ENCODE results near the gene NRF1.

NRF1 gene

GRCh38 chr7:129730159-129730558 lies 118.6 kb downstream of the NRF1 start:
- no peak overlapping the region for H3K9ac ChIP-seq (ENCODE audit: low read length)
- H3K36me3 ChIP-seq (ENCODE audit: control insufficient read depth, insufficient read depth, low read length), result no peaks in the 10 kb centered on the region

GRCh38 chr7:129734400-129734799 lies 122.9 kb downstream of the NRF1 start:
- Histone ChIP-seq H3K9me3 (ENCODE audit: control insufficient read depth, low read length) (no peaks in the 10 kb centered on the region), H3K4me1 (ENCODE audit: control insufficient read depth, insufficient read depth, low read length) (peaks cover under 1% of the 10 kb centered on the region), H3K36me3 (ENCODE audit: control insufficient read depth, insufficient read depth, low read length) (no peaks in the 10 kb centered on the region), H3K9ac (ENCODE audit: low read length) (no peak overlapping the region), H3K4me3 (ENCODE audit: low read length) (no peak overlapping the region), H3K27me3 (ENCODE audit: control insufficient read depth, insufficient read depth, low read length) (no peaks in the 10 kb centered on the region)

More at GRCh38 chr7:129730159-129730558, 118.6 kb downstream of the NRF1 start:
- Histone ChIP-seq H3K9me3 (ENCODE audit: control insufficient read depth, low read length) (no peaks in the 10 kb centered on the region), H3K27me3 (ENCODE audit: control insufficient read depth, insufficient read depth, low read length) (no peaks in the 10 kb centered on the region), H3K4me3 (ENCODE audit: low read length) (no peak overlapping the region), H3K4me1 (ENCODE audit: control insufficient read depth, insufficient read depth, low read length) (peaks cover 4% of the 10 kb centered on the region)

GRCh38 chr7:129739427-129739826 lies 127.9 kb downstream of the NRF1 start:
- no peak overlapping the region for H3K4me3 ChIP-seq (ENCODE audit: low read length)
- no peak overlapping the region for H3K9ac ChIP-seq (ENCODE audit: low read length)
- no peaks in the 10 kb centered on the region for H3K27me3 ChIP-seq (ENCODE audit: control insufficient read depth, insufficient read depth, low read length)
- H3K36me3 ChIP-seq (ENCODE audit: control insufficient read depth, insufficient read depth, low read length), result no peaks in the 10 kb centered on the region
- H3K4me1 ChIP-seq (ENCODE audit: control insufficient read depth, insufficient read depth, low read length), result no peaks in the 10 kb centered on the region
- H3K9me3 ChIP-seq (ENCODE audit: control insufficient read depth, low read length), result no peaks in the 10 kb centered on the region

GRCh38 chr7:129740574-129741410 lies 129.3 kb downstream of the NRF1 start:
- Histone ChIP-seq H3K36me3 (ENCODE audit: control insufficient read depth, insufficient read depth, low read length) (no peaks in the 10 kb centered on the region), H3K4me3 (ENCODE audit: low read length) (no peak overlapping the region), H3K27me3 (ENCODE audit: control insufficient read depth, insufficient read depth, low read length) (no peaks in the 10 kb centered on the region), H3K9ac (ENCODE audit: low read length) (no peak overlapping the region), H3K9me3 (ENCODE audit: control insufficient read depth, low read length) (no peaks in the 10 kb centered on the region), H3K4me1 (ENCODE audit: control insufficient read depth, insufficient read depth, low read length) (no peaks in the 10 kb centered on the region)

GRCh38 chr7:129741743-129742213 lies 130.3 kb downstream of the NRF1 start:
- Histone ChIP-seq H3K4me1 (ENCODE audit: control insufficient read depth, insufficient read depth, low read length) (no peaks in the 10 kb centered on the region), H3K36me3 (ENCODE audit: control insufficient read depth, insufficient read depth, low read length) (no peaks in the 10 kb centered on the region), H3K9me3 (ENCODE audit: control insufficient read depth, low read length) (no peaks in the 10 kb centered on the region), H3K27me3 (ENCODE audit: control insufficient read depth, insufficient read depth, low read length) (no peaks in the 10 kb centered on the region), H3K4me3 (ENCODE audit: low read length) (no peak overlapping the region), H3K9ac (ENCODE audit: low read length) (no peak overlapping the region)

- H3K36me3 ChIP-seq (ENCODE audit: control insufficient read depth, insufficient read depth, low read length), result no peaks in the 10 kb centered on the region
- H3K9ac ChIP-seq (ENCODE audit: low read length), result no peak overlapping the region
- H3K4me1 ChIP-seq (ENCODE audit: control insufficient read depth, insufficient read depth, low read length), result no peaks in the 10 kb centered on the region
- no peaks in the 10 kb centered on the region for H3K9me3 ChIP-seq (ENCODE audit: control insufficient read depth, low read length)
- no peaks in the 10 kb centered on the region for H3K27me3 ChIP-seq (ENCODE audit: control insufficient read depth, insufficient read depth, low read length)
- no peak overlapping the region for H3K4me3 ChIP-seq (ENCODE audit: low read length)
Measured at GRCh38 chr7:129742256-129742655, 130.7 kb downstream of the NRF1 start.

- Histone ChIP-seq H3K9me3 (ENCODE audit: control insufficient read depth, low read length) (no peaks in the 10 kb centered on the region), H3K9ac (ENCODE audit: low read length) (no peak overlapping the region), H3K4me3 (ENCODE audit: low read length) (no peak overlapping the region), H3K4me1 (ENCODE audit: control insufficient read depth, insufficient read depth, low read length) (no peaks in the 10 kb centered on the region), H3K27me3 (ENCODE audit: control insufficient read depth, insufficient read depth, low read length) (no peaks in the 10 kb centered on the region), H3K36me3 (ENCODE audit: control insufficient read depth, insufficient read depth, low read length) (no peaks in the 10 kb centered on the region)
Measured at GRCh38 chr7:129746857-129747529, 135.5 kb downstream of the NRF1 start.

- H3K36me3 ChIP-seq (ENCODE audit: control insufficient read depth, insufficient read depth, low read length), result no peaks in the 10 kb centered on the region
- H3K9me3 ChIP-seq (ENCODE audit: control insufficient read depth, low read length), result no peaks in the 10 kb centered on the region
- H3K9ac ChIP-seq (ENCODE audit: low read length), result no peak overlapping the region
- H3K27me3 ChIP-seq (ENCODE audit: control insufficient read depth, insufficient read depth, low read length), result no peaks in the 10 kb centered on the region
- no peaks in the 10 kb centered on the region for H3K4me1 ChIP-seq (ENCODE audit: control insufficient read depth, insufficient read depth, low read length)
- no peak overlapping the region for H3K4me3 ChIP-seq (ENCODE audit: low read length)
Measured at GRCh38 chr7:129748356-129749109, 137.0 kb downstream of the NRF1 start.

GRCh38 chr7:129750091-129750490 lies 138.6 kb downstream of the NRF1 start:
- Histone ChIP-seq H3K4me3 (ENCODE audit: low read length) (no peak overlapping the region), H3K4me1 (ENCODE audit: control insufficient read depth, insufficient read depth, low read length) (no peaks in the 10 kb centered on the region), H3K36me3 (ENCODE audit: control insufficient read depth, insufficient read depth, low read length) (no peaks in the 10 kb centered on the region)

GRCh38 chr7:129750501-129750900 lies 139.0 kb downstream of the NRF1 start:
- no peak overlapping the region for H3K4me3 ChIP-seq (ENCODE audit: low read length)
- no peak overlapping the region for H3K9ac ChIP-seq (ENCODE audit: low read length)

More at GRCh38 chr7:129750091-129750490, 138.6 kb downstream of the NRF1 start:
- Histone ChIP-seq H3K9ac (ENCODE audit: low read length) (no peak overlapping the region), H3K27me3 (ENCODE audit: control insufficient read depth, insufficient read depth, low read length) (no peaks in the 10 kb centered on the region), H3K9me3 (ENCODE audit: control insufficient read depth, low read length) (no peaks in the 10 kb centered on the region)

GRCh38 chr7:129751916-129752315 lies 140.4 kb downstream of the NRF1 start:
- H3K9me3 ChIP-seq (ENCODE audit: control insufficient read depth, low read length), result no peaks in the 10 kb centered on the region
- H3K27me3 ChIP-seq (ENCODE audit: control insufficient read depth, insufficient read depth, low read length), result no peaks in the 10 kb centered on the region
- no peak overlapping the region for H3K9ac ChIP-seq (ENCODE audit: low read length)
- H3K36me3 ChIP-seq (ENCODE audit: control insufficient read depth, insufficient read depth, low read length), result no peaks in the 10 kb centered on the region
- no peaks in the 10 kb centered on the region for H3K4me1 ChIP-seq (ENCODE audit: control insufficient read depth, insufficient read depth, low read length)
- H3K4me3 ChIP-seq (ENCODE audit: low read length), result no peak overlapping the region

More at GRCh38 chr7:129750501-129750900, 139.0 kb downstream of the NRF1 start:
- Histone ChIP-seq H3K36me3 (ENCODE audit: control insufficient read depth, insufficient read depth, low read length) (no peaks in the 10 kb centered on the region), H3K4me1 (ENCODE audit: control insufficient read depth, insufficient read depth, low read length) (no peaks in the 10 kb centered on the region), H3K27me3 (ENCODE audit: control insufficient read depth, insufficient read depth, low read length) (no peaks in the 10 kb centered on the region), H3K9me3 (ENCODE audit: control insufficient read depth, low read length) (no peaks in the 10 kb centered on the region)

- no peaks in the 10 kb centered on the region for H3K9me3 ChIP-seq (ENCODE audit: control insufficient read depth, low read length)
- no peak overlapping the region for H3K9ac ChIP-seq (ENCODE audit: low read length)
- H3K27me3 ChIP-seq (ENCODE audit: control insufficient read depth, insufficient read depth, low read length), result no peaks in the 10 kb centered on the region
- H3K4me1 ChIP-seq (ENCODE audit: control insufficient read depth, insufficient read depth, low read length), result no peaks in the 10 kb centered on the region
- no peaks in the 10 kb centered on the region for H3K36me3 ChIP-seq (ENCODE audit: control insufficient read depth, insufficient read depth, low read length)
- no peak overlapping the region for H3K4me3 ChIP-seq (ENCODE audit: low read length)
Measured at GRCh38 chr7:129752760-129753159, 141.2 kb downstream of the NRF1 start.

All from mucosa of stomach (tissue), 1 donor.